ENCODE data around the gene C5orf47. TPM values are rescaled to one million over a fixed set of nuclear protein-coding genes. Genes with fewer than 3 reads are reported as not detected.
A peak's percentile ranks its signal among the peaks of the same experiment; 100 is the strongest.

C5orf47 gene
- total and polyA plus RNA-seq, 2 of the 4 experiments (the other 2 are of a cell fraction): not detected

GRCh38 chr5:173984218-173984617 is 4.8 kb upstream of the C5orf47 start:
- peaks cover 12% of the 10 kb centered on the region for H3K27me3 ChIP-seq (ENCODE audit: control insufficient read depth, insufficient read depth, low read length)
- no peaks in the 10 kb centered on the region for H3K79me1 ChIP-seq (ENCODE audit: low read depth in 1 of 2, low read length in 2 of 2)
- ChIA-PET CTCF (interaction anchor here (0.7 to 1.2 kb wide), 2 partner anchors 62 to 333 kb away, joined by 4 read pairs; no protein-coding TSS in a partner anchor), POLR2A (ENCODE audit: unreplicated experiment) (no interaction called here)
- no peaks in the 10 kb centered on the region for H4K20me1 ChIP-seq (ENCODE audit: insufficient read depth, low read length)
- H3K9me3 ChIP-seq (ENCODE audit: control insufficient read depth, insufficient read depth, low read length): 0 out of 2 replicates have a peak, but pooled peaks cover 3% of the 10 kb centered on the region
- H3K56ac ChIP-seq (ENCODE audit: extremely low read depth, insufficient read depth, low read length): no peak overlapping the region
- H4K91ac ChIP-seq (ENCODE audit: insufficient read depth, low read depth, low read length): no peak overlapping the region
- no CpG with 5 or more reads among the region's 4 CpGs for WGBS, 2 experiments (ENCODE audit: extremely low coverage in 2 of 2, insufficient read length in 1 of 2)
- no peak overlapping the region for H2BK5ac ChIP-seq (ENCODE audit: low read depth, low read length, poor library complexity, severe bottlenecking)
- H2AK9ac ChIP-seq (replicated peaks; ENCODE audit: low read depth, low read length, poor library complexity): no peak overlapping the region
- BruUV-seq (replicated peaks): no TSS peak
- H4K8ac ChIP-seq (ENCODE audit: low read depth in 2 of 2, low read length in 2 of 2): no peak overlapping the region
- peak; percentile 28 for DNase-seq
- no peaks in the 10 kb centered on the region for H3K4me1 ChIP-seq (ENCODE audit: control insufficient read depth, insufficient read depth, low read length)
- no peak overlapping the region for H4K5ac ChIP-seq (ENCODE audit: low read depth, low read length)
- no peak overlapping the region for H2BK20ac ChIP-seq (ENCODE audit: low read depth, low read length)
- H3K23ac ChIP-seq (ENCODE audit: low read depth, low read length): no peak overlapping the region
- dilution Hi-C loops (cut with HindIII; ENCODE audit: low sequenced_read_pairs, unreplicated experiment): no loop called here
- no peaks in the 10 kb centered on the region for H3K36me3 ChIP-seq (ENCODE audit: control insufficient read depth, insufficient read depth, low read length)
- H3K4ac ChIP-seq (ENCODE audit: low read depth, low read length): no peak overlapping the region
- H3K9ac ChIP-seq (ENCODE audit: low read depth, low read length): no peak overlapping the region
- H2AK5ac ChIP-seq (ENCODE audit: low read depth, low read length): no peak overlapping the region
- ATAC-seq (ENCODE audit: low read depth): peak; percentile 65
- H3K4me2 ChIP-seq (ENCODE audit: low read depth, low read length): no peak overlapping the region
- in situ Hi-C loops (cut with MboI; ENCODE audit: low sequenced_read_pairs): no loop called here
- H3K27ac ChIP-seq (ENCODE audit: insufficient read depth, low read length): no peak overlapping the region
- H3K14ac ChIP-seq (replicated peaks; ENCODE audit: low read depth, low read length): no peak overlapping the region
- no peak overlapping the region for H2BK120ac ChIP-seq (ENCODE audit: low read depth, low read length)
- intact Hi-C loops (cut with micrococcal nuclease): no loop called here
- no peak overlapping the region for H3K4me3 ChIP-seq (ENCODE audit: insufficient read depth, low read depth, low read length)
- H2BK15ac ChIP-seq (ENCODE audit: low read depth, low read length): no peak overlapping the region
- H3K18ac ChIP-seq (ENCODE audit: low read depth, low read length): no peak overlapping the region
- TF ChIP-seq CTCF (conservative IDR thresholded peaks at IDR 0.05; ENCODE audit: low read depth, low read length) (peak; percentile 44), USF2 (IDR thresholded peaks at IDR 0.05; ENCODE audit: low read depth, low read length) (no peak), BHLHE40 (IDR thresholded peaks at IDR 0.05; ENCODE audit: low read depth, low read length) (no peak), RAD21 (IDR thresholded peaks at IDR 0.05; ENCODE audit: low read length) (peak; percentile 66), MAZ (IDR thresholded peaks at IDR 0.05; ENCODE audit: borderline replicate concordance, low read depth, low read length) (no peak), SMC3 (IDR thresholded peaks at IDR 0.05; ENCODE audit: low read depth, low read length) (peak; percentile 36)
- no peaks in the 10 kb centered on the region for H3K9me1 ChIP-seq (ENCODE audit: insufficient read depth, low read length)
- no peak overlapping the region for H2AFZ ChIP-seq (replicated peaks; ENCODE audit: low read length, poor library complexity)

All from IMR-90 (cell line).